GM18951 (cell line): Measurements from ENCODE around the gene PHGDH.
"Not testable (repeated sequence)": the region's sequence is repeated elsewhere in the genome, so short reads cannot be mapped to it uniquely, and the experiment has no call there.

Experiments
- POLR2A ChIP-seq: IDR thresholded peaks from 4 replicates; pipeline ENCODE4 v1.6.1; 2011; ENCODE audit warnings: mild to moderate bottlenecking; ENCODE audit not compliant: insufficient read length, insufficient read depth; ENCODE audit errors: extremely low read depth
- in situ Hi-C: fragments of 300-500 bp; cut with MboI; formaldehyde crosslinking; loops from one replicate; pipeline ENCODE4 v1.12.0; 2022; ENCODE audit warnings: low sequenced_read_pairs, mixed read lengths, inconsistent platforms; ENCODE audit not compliant: unreplicated experiment

The PHGDH gene

GRCh38 chr1:119681560-119681959 lies 30.2 kb upstream of the PHGDH start:
- in situ Hi-C loops: no loop called here
- TF ChIP-seq POLR2A: no peak

DNA sequence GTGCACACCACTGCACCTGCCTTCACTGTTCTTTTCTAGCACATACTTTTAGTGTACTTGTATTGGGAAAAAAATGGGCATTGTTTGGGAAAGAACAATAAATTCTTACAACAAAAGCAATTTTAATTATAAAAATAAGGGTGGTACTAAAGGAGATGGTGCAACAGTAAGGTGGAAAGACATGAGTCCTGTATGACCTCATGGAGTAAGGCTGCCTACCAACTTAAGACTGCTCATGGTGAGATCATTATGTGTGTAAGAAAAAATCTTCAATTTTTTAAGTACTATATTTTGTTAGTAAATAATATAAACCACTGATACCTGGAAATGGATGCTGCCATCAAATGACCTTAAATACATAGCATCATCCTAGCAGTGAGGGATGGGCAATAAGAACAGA lies 29.6 kb upstream of the PHGDH start:
- no peak for TF ChIP-seq POLR2A
- in situ Hi-C loops: no loop called here

DNA sequence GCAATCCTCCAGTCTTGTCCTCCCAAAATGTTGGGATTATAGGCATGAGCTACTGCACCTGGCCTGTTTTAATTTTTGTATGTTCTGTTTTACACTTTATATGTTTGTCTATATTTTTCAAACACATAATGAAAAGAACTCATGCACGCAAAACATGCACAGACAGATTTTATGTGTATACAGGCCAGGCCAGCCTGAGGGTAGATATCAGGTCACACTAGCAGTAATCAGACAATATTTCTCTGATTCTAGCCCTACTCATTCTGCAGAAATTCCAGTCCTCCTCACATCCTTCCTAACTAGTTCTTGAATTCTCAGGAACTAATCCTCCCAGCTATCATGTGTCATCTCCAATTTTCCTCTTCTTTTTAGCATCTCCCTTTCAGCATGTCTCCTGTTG lies 27.8 kb upstream of the PHGDH start:
- in situ Hi-C loops: no loop called here
- no peak for TF ChIP-seq POLR2A

- TF ChIP-seq POLR2A: no peak
- in situ Hi-C loops: loop anchor here (5.0 kb wide), 1 partner anchor 74 kb away; no protein-coding TSS in a partner anchor
Measured at GRCh38 chr1:119686661-119687060, 25.1 kb upstream of the PHGDH start.

DNA sequence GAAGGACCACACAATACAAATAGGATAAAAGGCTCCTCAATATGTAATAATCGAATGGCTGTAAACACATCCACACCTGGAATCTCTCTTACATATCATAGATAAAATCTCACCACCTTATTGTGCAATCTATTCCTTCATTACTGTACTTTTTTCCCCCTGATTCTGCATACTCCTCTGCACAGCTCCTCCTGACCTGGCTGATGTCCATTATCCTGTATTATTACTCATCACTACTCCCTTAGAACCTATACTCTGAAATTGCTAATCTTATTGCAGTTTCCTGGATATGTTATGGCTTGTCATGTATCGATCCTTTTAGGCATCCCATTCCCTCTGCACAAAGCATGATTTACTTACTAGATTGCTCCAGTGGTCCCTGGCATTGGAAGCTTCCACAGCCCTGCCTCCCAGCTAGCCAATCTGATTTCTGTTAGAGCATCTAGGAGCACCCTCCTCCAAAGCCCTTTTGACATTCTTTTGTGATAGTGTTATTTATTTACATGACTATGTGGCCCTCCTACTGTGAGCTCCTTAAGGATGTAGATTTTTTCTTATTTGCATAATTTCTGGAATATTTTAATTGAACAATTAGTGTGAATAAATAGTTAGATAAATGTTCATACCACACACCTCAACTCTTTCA lies 24.2 kb upstream of the PHGDH start:
- in situ Hi-C loops: loop anchor here (5.0 kb wide), 1 partner anchor 75 kb away; no protein-coding TSS in a partner anchor
- no peak for TF ChIP-seq POLR2A

- no peak for TF ChIP-seq POLR2A
Measured at GRCh38 chr1:119688810-119689209, 22.9 kb upstream of the PHGDH start.

DNA sequence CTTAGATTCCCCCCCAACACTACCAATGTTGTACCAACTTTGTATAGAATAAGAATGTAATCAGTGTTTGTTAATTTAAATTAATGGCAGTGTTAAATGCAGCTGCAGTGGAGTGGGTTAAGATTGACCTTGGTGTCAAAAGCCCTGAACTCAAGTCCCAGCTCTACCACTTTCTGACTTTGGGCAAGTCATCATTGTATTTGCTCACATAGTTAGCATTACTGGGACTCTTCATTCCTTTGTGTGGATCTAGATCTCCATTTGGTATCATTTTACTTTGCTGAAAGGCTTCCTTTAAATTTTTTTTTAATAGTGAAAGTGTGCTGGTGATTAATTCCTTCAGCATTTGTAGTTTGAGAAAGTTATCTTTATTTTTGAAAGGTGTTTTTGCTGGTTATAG lies 22.2 kb upstream of the PHGDH start:
- in situ Hi-C loops: loop anchor here (5.0 kb wide), 1 partner anchor 77 kb away; no protein-coding TSS in a partner anchor
- no peak for TF ChIP-seq POLR2A

More at GRCh38 chr1:119688810-119689209, 22.9 kb upstream of the PHGDH start:
- in situ Hi-C loops: loop anchor here (5.0 kb wide), 1 partner anchor 77 kb away; no protein-coding TSS in a partner anchor

DNA sequence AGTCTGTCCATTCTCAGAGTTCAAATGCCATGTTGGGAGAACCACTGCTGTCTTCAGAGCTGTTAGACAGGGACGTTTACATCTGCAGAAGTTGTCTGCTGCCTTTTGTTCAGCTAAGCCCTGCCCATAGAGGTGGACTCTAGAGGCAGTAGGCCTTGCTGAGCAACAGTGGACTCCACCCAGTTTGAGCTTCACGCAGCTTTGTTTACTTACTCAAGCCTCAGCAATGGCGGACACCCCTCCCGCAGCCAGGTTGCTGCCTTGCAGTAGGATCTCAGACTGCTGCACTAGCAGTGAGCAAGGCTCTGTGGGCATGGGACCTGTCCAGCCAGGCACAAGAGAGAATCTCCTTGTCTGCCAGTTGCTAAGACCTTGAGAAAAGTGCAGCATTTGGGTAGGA lies 14.9 kb upstream of the PHGDH start:
- in situ Hi-C loops: not testable (repeated sequence)

DNA sequence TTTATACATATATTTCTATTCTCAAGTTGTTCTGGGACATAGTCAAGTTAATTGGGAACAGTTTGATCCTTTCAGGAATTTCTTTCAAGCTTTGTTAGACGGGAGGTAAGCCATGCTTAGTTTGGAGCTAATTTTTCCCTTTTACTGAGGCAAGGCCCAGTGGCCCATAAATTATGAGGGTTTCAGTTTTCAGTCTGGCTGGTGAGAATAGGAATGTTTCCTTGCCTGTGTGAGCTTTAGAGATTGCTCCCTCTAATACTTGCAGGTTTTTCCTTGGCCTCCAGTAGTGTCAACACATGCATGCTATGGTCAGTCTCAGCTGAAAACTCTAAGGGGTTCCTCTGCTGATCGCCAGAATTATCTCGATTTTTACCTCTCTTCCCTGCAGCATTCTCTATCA lies 14.1 kb upstream of the PHGDH start:
- TF ChIP-seq POLR2A: no peak
- in situ Hi-C loops: no loop called here

DNA sequence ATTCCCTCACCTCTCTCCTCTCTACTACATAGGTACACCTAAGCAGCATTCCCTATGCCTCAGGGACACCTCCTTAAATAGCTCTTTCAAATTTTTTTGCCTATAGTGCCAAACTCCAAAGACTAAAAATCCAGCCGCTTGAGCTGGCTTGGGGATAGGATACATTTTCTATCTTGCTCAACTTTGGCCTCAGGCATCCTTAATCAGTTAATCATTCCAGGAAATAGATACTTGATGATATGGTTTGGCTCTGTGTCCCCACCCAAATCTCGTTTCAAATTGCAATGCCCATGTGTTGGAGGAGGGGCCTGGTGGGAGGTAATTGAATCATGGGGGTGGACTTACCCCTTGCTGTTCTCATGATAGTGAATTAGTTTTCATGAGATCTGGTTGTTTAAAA lies 11.4 kb upstream of the PHGDH start:
- TF ChIP-seq POLR2A: no peak
- in situ Hi-C loops: no loop called here

GRCh38 chr1:119701659-119702058 lies 10.1 kb upstream of the PHGDH start:
- no peak for TF ChIP-seq POLR2A
- in situ Hi-C loops: no loop called here

DNA sequence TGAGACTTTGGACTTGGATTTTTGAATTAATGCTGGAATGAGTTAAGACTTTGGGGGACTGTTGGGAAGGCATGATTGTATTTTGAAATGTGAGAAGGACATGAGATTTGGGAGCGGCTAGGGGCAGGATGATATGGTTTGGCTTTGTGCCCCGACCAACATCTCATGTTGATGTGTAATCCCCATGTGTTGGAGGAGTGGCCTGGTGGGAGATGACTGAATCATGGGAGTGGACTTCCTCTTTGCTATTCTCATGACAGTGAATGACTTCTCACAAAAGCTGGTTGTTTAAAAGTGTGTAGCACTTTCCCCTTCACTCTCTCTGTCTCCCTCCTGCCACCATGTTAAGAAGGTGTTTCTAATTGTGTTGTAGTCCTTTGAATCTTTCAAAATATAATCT lies 9.3 kb upstream of the PHGDH start:
- no peak for TF ChIP-seq POLR2A
- in situ Hi-C loops: no loop called here

- in situ Hi-C loops: no loop called here
- no peak for TF ChIP-seq POLR2A
Measured at GRCh38 chr1:119703666-119704450, 7.9 kb upstream of the PHGDH start.

- in situ Hi-C loops: not testable (repeated sequence)
Measured at GRCh38 chr1:119706599-119706998, 5.1 kb upstream of the PHGDH start.

DNA sequence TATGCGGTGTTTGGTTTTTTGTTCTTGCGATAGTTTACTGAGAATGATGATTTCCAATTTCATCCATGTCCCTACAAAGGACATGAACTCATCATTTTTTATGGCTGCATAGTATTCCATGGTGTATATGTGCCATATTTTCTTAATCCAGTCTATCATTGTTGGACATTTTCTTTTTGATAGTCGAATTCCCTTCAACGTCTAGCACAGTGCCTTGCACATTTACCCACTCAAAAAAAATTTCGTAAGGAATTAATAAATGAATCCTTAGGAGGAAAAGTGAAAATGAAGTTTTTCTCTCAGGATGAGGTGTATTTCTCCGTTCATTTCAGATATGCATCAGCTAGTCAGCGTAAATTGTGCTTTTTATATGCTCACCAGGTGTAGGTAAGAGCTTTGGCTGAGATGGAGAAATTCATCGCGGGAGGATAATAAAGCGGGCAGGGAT lies 354 bp upstream of the PHGDH start:
- in situ Hi-C loops: not testable (repeated sequence)
